ENCODE measurements around the gene PRKCE. TPM values are rescaled to one million over a fixed set of nuclear protein-coding genes. Genes with fewer than 3 reads are reported as not detected.

PRKCE gene
- total and polyA plus RNA-seq, 11 donors = 4.1 to 22.3 (median 16.2) TPM

DNA sequence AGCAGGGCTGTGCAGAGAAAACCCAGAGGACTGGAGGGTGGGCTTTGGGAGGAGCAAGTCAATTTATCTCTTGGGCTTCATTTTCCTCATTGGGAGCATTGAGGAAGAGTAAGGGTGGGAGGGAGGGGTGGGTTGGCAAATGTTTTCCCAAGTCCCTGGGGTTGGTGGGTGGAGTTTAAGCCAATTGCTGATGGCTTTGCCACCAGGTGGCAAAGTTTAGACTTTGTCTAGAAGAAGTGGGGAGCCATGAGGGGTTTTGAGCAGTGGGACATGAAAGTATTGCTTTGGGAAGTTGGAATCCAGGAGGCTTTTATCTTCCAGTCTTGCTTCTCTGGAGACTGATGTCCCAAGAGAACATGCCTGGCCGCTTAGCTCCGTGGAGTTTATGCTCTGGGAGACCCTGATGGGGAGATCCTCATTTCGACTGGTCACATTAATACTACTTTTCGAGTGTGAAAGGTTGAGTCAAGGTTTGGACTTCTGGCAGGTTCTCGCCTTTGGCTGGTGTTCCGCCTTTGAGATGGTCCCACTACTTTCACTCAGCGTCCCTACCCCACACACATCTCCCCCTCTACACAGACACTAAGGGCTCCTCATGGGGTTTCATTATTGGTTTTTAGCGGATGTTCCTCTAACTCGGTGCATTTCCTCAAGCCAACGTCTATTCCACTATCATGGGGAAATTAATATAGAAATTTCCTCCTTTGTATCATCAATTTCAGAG is 126.7 kb downstream of the PRKCE start:
- H3K4me1 ChIP-seq = peaks cover 0 to 43% (median 21%) of the 10 kb centered on the region in 12 donors
- no peak for TF ChIP-seq POLR2A (IDR thresholded peaks at IDR 0.05)
- TF ChIP-seq, protein P1, sequence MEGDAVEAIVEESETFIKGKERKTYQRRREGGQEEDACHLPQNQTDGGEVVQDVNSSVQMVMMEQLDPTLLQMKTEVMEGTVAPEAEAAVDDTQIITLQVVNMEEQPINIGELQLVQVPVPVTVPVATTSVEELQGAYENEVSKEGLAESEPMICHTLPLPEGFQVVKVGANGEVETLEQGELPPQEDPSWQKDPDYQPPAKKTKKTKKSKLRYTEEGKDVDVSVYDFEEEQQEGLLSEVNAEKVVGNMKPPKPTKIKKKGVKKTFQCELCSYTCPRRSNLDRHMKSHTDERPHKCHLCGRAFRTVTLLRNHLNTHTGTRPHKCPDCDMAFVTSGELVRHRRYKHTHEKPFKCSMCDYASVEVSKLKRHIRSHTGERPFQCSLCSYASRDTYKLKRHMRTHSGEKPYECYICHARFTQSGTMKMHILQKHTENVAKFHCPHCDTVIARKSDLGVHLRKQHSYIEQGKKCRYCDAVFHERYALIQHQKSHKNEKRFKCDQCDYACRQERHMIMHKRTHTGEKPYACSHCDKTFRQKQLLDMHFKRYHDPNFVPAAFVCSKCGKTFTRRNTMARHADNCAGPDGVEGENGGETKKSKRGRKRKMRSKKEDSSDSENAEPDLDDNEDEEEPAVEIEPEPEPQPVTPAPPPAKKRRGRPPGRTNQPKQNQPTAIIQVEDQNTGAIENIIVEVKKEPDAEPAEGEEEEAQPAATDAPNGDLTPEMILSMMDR (IDR thresholded peaks at IDR 0.05) = no peak
- no peaks in the 10 kb centered on the region for H3K27me3 ChIP-seq
- H3K36me3 ChIP-seq = no peaks in the 10 kb centered on the region
- intact Hi-C loops (cut with DNase I) = loop anchor here (1.0 to 10.0 kb wide), 10 partner anchors 79 to 159 kb away; no protein-coding TSS in a partner anchor
- no peak overlapping the region for H3K27ac ChIP-seq
- H3K9me3 ChIP-seq = no peaks in the 10 kb centered on the region
- H3K4me3 ChIP-seq = no peak overlapping the region
- WGBS, 4 donors = 72 to 85% (median 79%) methylated on average over 9 to 10 of the region's 10 CpGs
- ATAC-seq = peak in 1 of 4 donors; percentile 8
- no peak for DNase-seq

DNA sequence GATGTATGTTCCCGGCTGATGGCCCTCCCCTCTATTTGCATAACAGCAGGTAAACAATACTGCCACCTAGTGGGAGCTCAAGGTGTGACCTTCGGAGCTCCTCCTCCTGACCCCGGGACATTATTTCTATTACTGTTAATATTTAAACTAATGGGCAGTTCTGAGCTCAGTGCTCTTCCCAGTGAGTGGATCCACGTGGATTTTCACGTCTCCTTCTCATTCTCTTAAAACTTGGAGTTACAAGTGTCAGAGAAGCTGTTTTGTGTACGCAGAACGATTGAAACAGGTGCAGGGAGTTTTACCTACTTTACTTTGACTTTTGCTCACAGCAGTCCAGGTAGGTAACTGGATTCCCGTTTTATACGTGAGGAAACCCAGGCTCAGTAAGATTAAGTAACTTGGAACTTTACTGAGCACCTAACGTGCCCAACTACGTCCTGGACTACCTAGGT is 127.3 kb downstream of the PRKCE start:
- H3K36me3 ChIP-seq = no peaks in the 10 kb centered on the region
- ATAC-seq = peak; percentile 50 to 64 (median 58)
- no peak overlapping the region for H3K27ac ChIP-seq
- WGBS, 4 donors = 70 to 74% (median 71%) methylated on average over 11 of the region's 11 CpGs
- no peaks in the 10 kb centered on the region for H3K9me3 ChIP-seq
- no peaks in the 10 kb centered on the region for H3K27me3 ChIP-seq
- no peak for TF ChIP-seq POLR2A (IDR thresholded peaks at IDR 0.05)
- TF ChIP-seq, protein P1 (IDR thresholded peaks at IDR 0.05) = peak; percentile 69 to 88 (median 80)
- DNase-seq = peak in 4 of 5 donors; percentile 44 to 72 (median 65)
- H3K4me1 ChIP-seq = peaks cover 0 to 48% (median 24%) of the 10 kb centered on the region in 12 donors
- H3K4me3 ChIP-seq = no peak overlapping the region
- intact Hi-C loops (cut with DNase I) = loop anchor here (1.0 to 10.0 kb wide), 10 partner anchors 79 to 159 kb away; no protein-coding TSS in a partner anchor

DNA sequence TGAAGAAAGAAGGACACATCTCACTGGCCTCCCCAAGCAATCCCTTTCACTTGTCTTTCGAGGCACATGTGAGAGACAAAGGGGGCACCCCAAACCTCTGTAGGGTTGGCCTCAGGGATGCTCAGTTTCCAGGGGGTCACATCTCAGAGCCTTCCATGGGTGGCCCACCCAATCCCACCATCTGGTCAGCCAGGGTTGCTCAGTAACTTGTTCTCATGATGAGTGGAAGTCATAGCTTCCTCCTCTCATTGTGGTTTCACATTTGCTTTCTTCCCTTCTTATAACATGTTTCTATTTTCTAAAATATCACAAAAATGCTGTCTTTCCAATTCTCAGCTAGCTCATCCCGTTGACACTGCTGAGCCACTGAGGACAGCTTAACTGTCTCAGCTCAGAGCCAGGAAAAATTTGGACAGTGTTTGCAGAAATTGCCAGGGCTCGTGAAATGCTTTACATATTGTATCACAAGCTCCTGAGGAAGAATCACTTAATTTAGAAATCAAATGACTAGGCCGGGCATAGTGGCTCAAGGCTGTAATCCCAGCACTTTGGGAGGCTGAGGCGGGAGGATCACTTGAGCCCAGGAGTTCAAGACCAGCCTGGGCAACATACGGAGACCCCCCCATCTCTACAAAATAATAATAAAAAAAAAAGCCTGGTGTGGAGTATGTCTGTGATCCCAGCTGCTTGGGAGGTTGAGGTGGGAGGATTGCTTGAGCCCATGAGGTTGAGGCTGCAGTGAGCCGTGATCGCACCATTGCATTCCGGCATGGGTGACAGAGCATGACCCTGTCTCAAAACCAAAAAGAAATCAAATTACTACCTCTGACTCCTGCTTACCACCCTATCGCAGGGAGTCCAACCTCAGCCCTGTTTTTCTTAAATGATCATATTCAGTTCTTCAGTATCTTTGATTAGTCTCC is 129.3 kb downstream of the PRKCE start:
- Histone ChIP-seq H3K36me3 (no peaks in the 10 kb centered on the region), H3K27me3 (no peaks in the 10 kb centered on the region), H3K4me1 (peaks cover 0 to 40% (median 14%) of the 10 kb centered on the region in 12 donors), H3K9me3 (no peaks in the 10 kb centered on the region), H3K4me3 (no peak overlapping the region), H3K27ac (peak overlapping the region in 1 of 12 donors; percentile 7)
- no peak for DNase-seq
- TF ChIP-seq, protein P1 (IDR thresholded peaks at IDR 0.05) = no peak
- TF ChIP-seq POLR2A (IDR thresholded peaks at IDR 0.05) = no peak
- intact Hi-C loops (cut with DNase I) = loop anchor here in 3 of 10 donors (2.0 to 5.0 kb wide), 3 partner anchors 151 to 156 kb away; no protein-coding TSS in a partner anchor
- 84 to 90% (median 88%) methylated on average over 10 of the region's 10 CpGs for WGBS, 4 donors
- no peak for ATAC-seq
